GM19351 (cell line): Measurements from ENCODE around the gene MYO5C.
A peak's percentile ranks its signal among the peaks of the same experiment; 100 is the strongest.

Experiments used
- ATAC-seq: cut with Tn5 transposase; IDR thresholded peaks from one replicate; pipeline ENCODE4 v1.9.1; 2021; ENCODE audit warnings: mild to moderate bottlenecking, moderate library complexity; ENCODE audit not compliant: unreplicated experiment

Gene MYO5C

GRCh38 chr15:52278636-52279367, 16.8 kb downstream of the MYO5C start:
- ATAC-seq = no peak

- ATAC-seq = no peak
Measured at GRCh38 chr15:52278135-52278534, 17.5 kb downstream of the MYO5C start.

- no peak for ATAC-seq
Measured at GRCh38 chr15:52277575-52277974, 18.0 kb downstream of the MYO5C start.

- ATAC-seq = no peak
Measured at GRCh38 chr15:52276256-52276770, 19.3 kb downstream of the MYO5C start.

GRCh38 chr15:52263563-52264282, 31.9 kb downstream of the MYO5C start:
- ATAC-seq = no peak

GRCh38 chr15:52262364-52262763, 33.2 kb downstream of the MYO5C start:
- no peak for ATAC-seq

GRCh38 chr15:52261498-52262242, 33.9 kb downstream of the MYO5C start:
- ATAC-seq = peak; percentile 100

GRCh38 chr15:52261026-52261425, 34.6 kb downstream of the MYO5C start:
- no peak for ATAC-seq

GRCh38 chr15:52259503-52259902, 36.1 kb downstream of the MYO5C start:
- no peak for ATAC-seq

GRCh38 chr15:52258461-52258860, 37.1 kb downstream of the MYO5C start:
- ATAC-seq = no peak

- no peak for ATAC-seq
Measured at GRCh38 chr15:52257734-52258062, 37.9 kb downstream of the MYO5C start.

GRCh38 chr15:52256930-52257733, 38.5 kb downstream of the MYO5C start:
- no peak for ATAC-seq

- peak; percentile 45 for ATAC-seq
Measured at GRCh38 chr15:52256366-52256765, 39.2 kb downstream of the MYO5C start.

GRCh38 chr15:52255935-52256334, 39.7 kb downstream of the MYO5C start:
- no peak for ATAC-seq

- ATAC-seq = no peak
Measured at GRCh38 chr15:52255008-52255407, 40.6 kb downstream of the MYO5C start.

GRCh38 chr15:52254391-52254790, 41.2 kb downstream of the MYO5C start:
- ATAC-seq = peak; percentile 56

GRCh38 chr15:52252781-52253180, 42.8 kb downstream of the MYO5C start:
- no peak for ATAC-seq

- ATAC-seq = no peak
Measured at GRCh38 chr15:52251144-52251860, 44.3 kb downstream of the MYO5C start.

- no peak for ATAC-seq
Measured at GRCh38 chr15:52247461-52247860, 48.1 kb downstream of the MYO5C start.
